ENCODE data around the gene LRMDA.

GRCh38 chr10:75864717-75865116 is 433.3 kb downstream of the LRMDA start:
- TF ChIP-seq EZH2 (IDR thresholded peaks at IDR 0.05; ENCODE audit: borderline replicate concordance, insufficient read depth, low read depth, low read length, poor library complexity, severe bottlenecking): no peak
- no peak for TF ChIP-seq CTCF (IDR thresholded peaks at IDR 0.05)
